ENCODE results near the gene TMEM270. TPM values are rescaled to one million over a fixed set of nuclear protein-coding genes. Genes with fewer than 3 reads are reported as not detected.
A peak's percentile ranks its signal among the peaks of the same experiment; 100 is the strongest.
"Not testable (repeated sequence)": the region's sequence is repeated elsewhere in the genome, so short reads cannot be mapped to it uniquely, and the experiment has no call there.

Gene TMEM270
- total RNA-seq, 1 donor from 2014 or later: not detected

DNA sequence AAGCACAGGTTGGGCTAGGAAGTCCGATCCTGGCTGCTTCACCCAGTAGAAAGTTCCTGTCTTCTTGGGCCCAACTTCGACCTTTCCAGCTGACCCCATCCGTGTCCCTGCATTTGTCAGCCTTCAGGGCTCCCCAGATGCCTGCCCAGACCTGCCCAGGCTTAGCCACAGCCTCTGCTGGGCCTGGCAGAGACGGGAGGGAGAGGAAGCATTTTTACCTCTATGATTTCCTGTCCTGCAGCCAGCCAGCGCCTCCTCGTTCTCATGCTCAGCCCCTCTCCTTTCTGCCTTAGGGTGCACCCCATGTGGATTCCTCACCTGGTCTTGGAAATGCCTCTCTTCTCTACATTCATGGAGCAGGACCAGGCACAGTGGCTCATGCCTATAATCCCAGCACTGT is 22.3 kb upstream of the TMEM270 start:
- Mint-ChIP-seq H3K27ac (no peak overlapping the region), H3K4me3 (ENCODE audit: low read depth) (no peak overlapping the region)

DNA sequence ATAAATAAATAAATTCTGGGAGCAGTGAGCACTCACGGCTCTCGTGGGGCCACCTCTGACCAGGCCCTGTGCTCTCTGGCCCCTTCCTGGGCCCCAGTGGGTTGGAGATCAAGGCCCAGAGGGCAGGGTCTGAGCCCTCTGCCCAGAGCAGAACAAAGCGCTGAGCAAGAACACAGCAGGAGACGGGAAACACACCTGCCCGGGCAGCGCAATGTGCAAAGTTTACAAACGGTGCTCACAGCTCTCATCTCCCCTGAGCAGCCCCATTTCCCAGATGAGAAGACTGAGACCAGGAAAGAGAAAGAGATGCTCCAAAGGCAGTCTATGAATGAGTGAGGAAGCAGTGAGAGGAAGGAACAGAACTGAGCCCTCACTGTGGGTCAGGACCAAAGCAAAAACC is 21.7 kb upstream of the TMEM270 start:
- intact Hi-C loops (cut with micrococcal nuclease): no loop called here
- Mint-ChIP-seq H3K27me3 (ENCODE audit: low read depth) (peaks cover 4% of the 10 kb centered on the region), H3K4me3 (ENCODE audit: low read depth) (no peak overlapping the region), H3K9me3 (no peaks in the 10 kb centered on the region), H3K27ac (no peak overlapping the region), H3K4me1 (ENCODE audit: low read depth) (peaks cover 8% of the 10 kb centered on the region), H3K36me3 (ENCODE audit: low read depth) (no peaks in the 10 kb centered on the region)
- no peak for DNase-seq (ENCODE audit: low spot score)

More for the DNA sequence above, 22.3 kb upstream of the TMEM270 start:
- H3K9me3 Mint-ChIP-seq: no peaks in the 10 kb centered on the region
- peaks cover under 1% of the 10 kb centered on the region for H3K27me3 Mint-ChIP-seq (ENCODE audit: low read depth)
- H3K4me1 Mint-ChIP-seq (ENCODE audit: low read depth): peaks cover 4% of the 10 kb centered on the region
- intact Hi-C loops (cut with micrococcal nuclease): no loop called here
- H3K36me3 Mint-ChIP-seq (ENCODE audit: low read depth): no peaks in the 10 kb centered on the region
- DNase-seq (ENCODE audit: low spot score): no peak

- no peaks in the 10 kb centered on the region for H3K9me3 Mint-ChIP-seq
- H3K27me3 Mint-ChIP-seq (ENCODE audit: low read depth): peaks cover 4% of the 10 kb centered on the region
- H3K4me3 Mint-ChIP-seq (ENCODE audit: low read depth): no peak overlapping the region
- intact Hi-C loops (cut with micrococcal nuclease): no loop called here
- DNase-seq (ENCODE audit: low spot score): no peak
- no peaks in the 10 kb centered on the region for H3K36me3 Mint-ChIP-seq (ENCODE audit: low read depth)
- H3K27ac Mint-ChIP-seq: no peak overlapping the region
- H3K4me1 Mint-ChIP-seq (ENCODE audit: low read depth): peaks cover 8% of the 10 kb centered on the region
Observed at GRCh38 chr7:73839743-73840714, 20.9 kb upstream of the TMEM270 start.

DNA sequence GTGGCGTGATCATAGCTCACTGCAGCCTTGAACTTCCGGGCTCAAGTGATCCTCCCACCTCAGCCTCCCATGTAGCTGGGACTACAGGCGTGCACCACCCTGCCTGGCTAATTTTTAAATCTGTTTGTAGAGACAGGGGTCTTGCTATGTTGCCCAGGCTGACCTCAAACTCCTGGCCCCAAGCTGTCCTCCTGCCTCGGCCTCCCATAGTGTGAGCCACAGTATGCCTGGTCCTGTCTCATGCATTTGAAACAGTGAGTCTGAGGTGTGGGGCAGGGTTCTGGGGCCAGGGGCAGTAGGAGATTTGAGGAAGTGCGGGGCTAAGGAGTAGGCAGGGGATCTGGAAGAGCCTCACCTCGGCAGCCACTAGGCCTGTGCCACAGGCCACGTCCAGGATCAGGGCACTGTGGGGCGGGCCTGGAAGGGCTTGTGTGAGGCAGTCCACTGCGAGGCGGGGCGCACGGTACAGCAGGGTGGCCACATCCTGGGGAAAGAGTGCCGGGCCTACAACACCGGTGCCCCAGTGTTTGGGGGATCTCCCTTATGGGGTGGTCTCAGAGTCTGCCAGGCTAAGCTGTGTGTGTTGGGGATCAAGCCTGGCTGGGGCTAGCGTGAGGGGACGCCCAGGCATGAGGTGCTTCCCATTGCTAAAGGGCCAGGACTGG is 20.1 kb upstream of the TMEM270 start:
- H3K27ac Mint-ChIP-seq: no peak overlapping the region
- peaks cover 7% of the 10 kb centered on the region for H3K27me3 Mint-ChIP-seq (ENCODE audit: low read depth)
- peaks cover 9% of the 10 kb centered on the region for H3K4me1 Mint-ChIP-seq (ENCODE audit: low read depth)
- no peaks in the 10 kb centered on the region for H3K9me3 Mint-ChIP-seq
- DNase-seq (ENCODE audit: low spot score): no peak
- intact Hi-C loops (cut with micrococcal nuclease): no loop called here
- H3K36me3 Mint-ChIP-seq (ENCODE audit: low read depth): no peaks in the 10 kb centered on the region
- peak overlapping the region; percentile 21 for H3K4me3 Mint-ChIP-seq (ENCODE audit: low read depth)

DNA sequence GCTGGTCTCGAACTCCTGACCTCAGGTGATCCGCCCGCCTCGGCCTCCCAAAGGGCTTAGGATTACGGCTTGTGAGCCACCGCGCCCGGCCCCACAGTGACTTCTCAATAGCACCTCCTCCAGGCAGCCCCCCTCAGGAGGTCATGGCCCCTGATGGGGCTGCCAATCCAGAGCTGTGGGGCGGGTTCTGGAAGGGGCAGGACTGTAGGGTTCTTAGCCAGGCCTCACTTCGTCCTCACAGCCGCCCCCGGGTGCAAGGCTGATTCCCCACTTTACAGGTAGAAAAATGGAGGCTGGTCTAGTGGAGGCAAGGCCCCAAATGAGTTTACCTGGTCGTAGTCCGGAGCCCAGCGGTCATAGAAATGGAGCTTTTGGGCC is 19.3 kb upstream of the TMEM270 start:
- H3K4me1 Mint-ChIP-seq (ENCODE audit: low read depth): peaks cover 10% of the 10 kb centered on the region
- no peak overlapping the region for H3K27ac Mint-ChIP-seq
- intact Hi-C loops (cut with micrococcal nuclease): loop anchor here (1.0 kb wide), 2 partner anchors 10 to 103 kb away; partner anchors contain the start of gene ABHD11
- H3K9me3 Mint-ChIP-seq: no peaks in the 10 kb centered on the region
- H3K4me3 Mint-ChIP-seq (ENCODE audit: low read depth): peak overlapping the region; percentile 80
- DNase-seq (ENCODE audit: low spot score): no peak
- peaks cover 7% of the 10 kb centered on the region for H3K27me3 Mint-ChIP-seq (ENCODE audit: low read depth)
- H3K36me3 Mint-ChIP-seq (ENCODE audit: low read depth): no peaks in the 10 kb centered on the region

DNA sequence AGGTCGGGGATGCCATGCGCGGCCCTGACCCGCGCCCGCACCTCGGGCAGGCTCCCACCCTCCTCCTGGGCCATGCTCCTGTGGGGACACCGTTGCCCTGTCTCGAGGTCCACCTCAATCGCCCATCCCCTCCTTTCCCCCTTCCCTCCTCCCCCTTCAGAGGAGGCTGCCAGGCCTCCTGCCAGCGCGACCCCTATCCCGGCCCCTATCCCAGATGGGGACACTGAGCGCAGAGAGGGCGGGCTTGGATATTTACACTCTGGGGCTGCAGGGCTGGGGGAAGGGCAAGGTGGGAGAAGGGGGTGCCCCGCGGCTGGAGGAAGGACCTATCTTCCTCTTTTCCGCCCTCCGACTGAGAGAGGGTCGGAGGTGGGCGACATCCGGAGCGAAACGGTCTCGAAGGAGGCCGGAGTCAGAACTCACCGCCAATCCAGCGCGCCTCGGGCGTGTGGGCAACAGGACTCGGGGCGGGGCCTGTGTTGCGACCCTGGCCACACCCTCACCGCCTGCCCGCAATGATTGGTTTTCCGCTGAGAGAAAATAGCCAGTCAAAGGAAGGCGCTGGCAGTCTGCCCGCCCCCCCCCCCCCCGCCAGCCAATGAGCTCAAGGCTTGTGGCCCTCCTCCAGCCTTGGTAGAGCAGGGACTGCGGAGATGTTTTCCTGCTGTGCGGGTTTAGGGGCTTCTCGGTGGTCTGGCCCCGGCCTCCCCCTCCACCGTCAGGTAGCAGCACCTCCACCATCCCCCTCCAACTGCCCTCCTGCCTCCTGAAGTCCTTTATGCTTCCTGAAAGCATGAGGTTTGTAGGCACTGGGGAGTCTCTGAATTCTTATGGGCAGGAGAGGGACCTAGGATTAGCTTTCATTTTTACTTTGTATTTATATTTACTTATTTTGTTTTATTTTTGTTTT is 18.6 kb upstream of the TMEM270 start, which contains the start of gene METTL27:
Gene METTL27 (minus strand): TSS at position 450 of the 910 bp plus-strand sequence. CDS start 376 bp downstream, at position 74.
- Mint-ChIP-seq H3K9me3 (no peaks in the 10 kb centered on the region), H3K36me3 (ENCODE audit: low read depth) (no peaks in the 10 kb centered on the region), H3K4me1 (ENCODE audit: low read depth) (peaks cover 10% of the 10 kb centered on the region), H3K4me3 (ENCODE audit: low read depth) (peak within 1 kb of the TSS; percentile 80), H3K27ac (peak within 1 kb of the TSS; percentile 63), H3K27me3 (ENCODE audit: low read depth) (peaks cover 7% of the 10 kb centered on the region)
- peak; percentile 88 for DNase-seq (ENCODE audit: low spot score)
- intact Hi-C loops (cut with micrococcal nuclease): loop anchor here (1.0 kb wide), 2 partner anchors 9 to 104 kb away; partner anchors contain the start of gene ABHD11

DNA sequence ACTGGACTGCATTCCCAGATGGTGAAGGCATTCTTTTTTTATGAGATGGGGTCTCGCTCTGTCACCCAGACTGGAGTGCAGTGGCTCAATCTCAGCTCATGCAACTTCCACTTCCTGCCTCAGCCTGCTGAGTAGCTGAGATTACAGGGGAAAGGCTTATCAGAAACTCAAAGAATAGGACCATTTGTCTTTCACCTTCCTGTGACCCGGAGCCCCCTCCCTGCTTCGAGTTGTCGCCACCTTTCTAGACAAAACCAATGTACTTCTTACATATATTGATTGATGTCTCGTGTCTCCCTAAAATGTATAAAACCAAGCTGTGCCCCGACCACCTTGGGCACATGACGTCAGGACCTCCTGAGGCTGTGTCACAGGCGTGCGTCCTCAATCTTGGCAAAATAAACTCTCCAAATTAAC is 16.8 kb upstream of the TMEM270 start:
- Mint-ChIP-seq H3K27ac (no peak overlapping the region), H3K27me3 (ENCODE audit: low read depth) (peaks cover 15% of the 10 kb centered on the region), H3K4me1 (ENCODE audit: low read depth) (peaks cover 9% of the 10 kb centered on the region), H3K4me3 (ENCODE audit: low read depth) (peak overlapping the region; percentile 1), H3K36me3 (ENCODE audit: low read depth) (no peaks in the 10 kb centered on the region), H3K9me3 (no peaks in the 10 kb centered on the region)
- DNase-seq (ENCODE audit: low spot score): no peak
- intact Hi-C loops (cut with micrococcal nuclease): no loop called here

DNA sequence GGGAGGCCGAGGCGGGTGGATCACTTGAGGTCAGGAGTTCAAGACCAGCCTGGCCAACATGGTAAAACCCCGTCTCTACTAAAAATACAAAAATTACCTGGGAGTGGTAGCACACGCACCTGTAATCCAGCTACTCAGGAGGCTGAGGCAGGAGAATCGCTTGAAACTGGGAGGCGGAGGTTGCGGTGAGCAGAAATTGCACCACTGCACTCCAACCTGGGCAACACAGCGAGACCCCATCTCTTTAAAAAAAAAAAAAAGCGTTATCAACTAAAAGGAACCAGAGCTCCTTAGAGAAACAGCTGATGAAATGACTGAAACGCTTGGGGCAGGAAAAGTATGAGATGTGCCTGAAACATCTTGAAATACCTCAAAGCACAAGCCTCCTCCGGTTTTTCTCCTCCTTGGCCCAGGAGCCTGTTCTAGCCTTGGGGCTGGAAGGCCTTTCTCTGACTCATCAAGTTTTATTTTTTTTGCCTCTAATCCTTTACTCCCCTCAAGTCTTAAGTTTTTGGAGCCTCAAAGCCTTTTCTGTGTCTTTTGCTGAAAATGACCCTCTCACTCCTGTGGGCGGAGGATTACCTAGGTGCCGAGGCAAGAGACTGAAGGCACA is 16.0 kb upstream of the TMEM270 start:
- DNase-seq (ENCODE audit: low spot score): no peak
- Mint-ChIP-seq H3K4me3 (ENCODE audit: low read depth) (no peak overlapping the region), H3K27ac (no peak overlapping the region), H3K9me3 (no peaks in the 10 kb centered on the region), H3K36me3 (ENCODE audit: low read depth) (no peaks in the 10 kb centered on the region), H3K27me3 (ENCODE audit: low read depth) (peaks cover 20% of the 10 kb centered on the region), H3K4me1 (ENCODE audit: low read depth) (peaks cover 14% of the 10 kb centered on the region)
- intact Hi-C loops (cut with micrococcal nuclease): no loop called here

DNA sequence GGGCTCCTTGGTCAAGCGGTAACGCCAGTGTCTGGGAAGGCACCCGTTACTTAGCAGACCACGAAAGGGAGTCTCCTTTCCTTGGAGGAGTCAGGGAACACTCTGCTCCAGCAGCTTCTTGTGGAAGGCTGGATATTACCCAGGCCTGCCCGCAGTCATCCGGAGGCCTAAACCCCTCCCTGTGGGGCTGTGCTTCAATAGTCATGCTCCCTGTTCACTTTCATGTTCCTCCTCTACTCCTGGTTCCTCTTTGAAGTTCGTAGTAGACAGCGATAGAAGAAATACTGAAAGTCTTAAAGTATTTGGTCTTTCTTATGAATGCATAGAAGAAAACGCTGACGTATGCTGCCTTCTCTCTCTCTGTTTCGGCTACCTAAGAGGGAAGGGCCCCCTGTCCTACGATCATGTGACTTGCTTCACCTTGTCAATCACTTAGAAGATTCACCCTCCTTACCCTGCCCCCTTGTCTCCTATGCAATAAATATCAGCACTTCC is 15.2 kb upstream of the TMEM270 start:
- H3K27me3 Mint-ChIP-seq (ENCODE audit: low read depth): peaks cover 20% of the 10 kb centered on the region
- H3K36me3 Mint-ChIP-seq (ENCODE audit: low read depth); DNase-seq (ENCODE audit: low spot score); H3K9me3 Mint-ChIP-seq; H3K27ac Mint-ChIP-seq; intact Hi-C loops (cut with micrococcal nuclease); H3K4me3 Mint-ChIP-seq (ENCODE audit: low read depth): not testable (repeated sequence)
- peaks cover 18% of the 10 kb centered on the region for H3K4me1 Mint-ChIP-seq (ENCODE audit: low read depth)

GRCh38 chr7:73847941-73848723 is 12.8 kb upstream of the TMEM270 start:
- no peak for DNase-seq (ENCODE audit: low spot score)
- intact Hi-C loops (cut with micrococcal nuclease): no loop called here
- Mint-ChIP-seq H3K27me3 (ENCODE audit: low read depth) (peaks cover 20% of the 10 kb centered on the region), H3K4me3 (ENCODE audit: low read depth) (no peak overlapping the region), H3K27ac (no peak overlapping the region), H3K36me3 (ENCODE audit: low read depth) (no peaks in the 10 kb centered on the region), H3K4me1 (ENCODE audit: low read depth) (peaks cover 34% of the 10 kb centered on the region), H3K9me3 (no peaks in the 10 kb centered on the region)

GRCh38 chr7:73850781-73851207 is 10.2 kb upstream of the TMEM270 start:
- no peaks in the 10 kb centered on the region for H3K36me3 Mint-ChIP-seq (ENCODE audit: low read depth)
- H3K27me3 Mint-ChIP-seq (ENCODE audit: low read depth): peaks cover 25% of the 10 kb centered on the region
- intact Hi-C loops (cut with micrococcal nuclease): loop anchor here (1.0 kb wide), 1 partner anchor 8 kb away; the partner anchor contains the start of gene METTL27
- no peak overlapping the region for H3K4me3 Mint-ChIP-seq (ENCODE audit: low read depth)
- no peak for DNase-seq (ENCODE audit: low spot score)
- no peaks in the 10 kb centered on the region for H3K9me3 Mint-ChIP-seq
- H3K4me1 Mint-ChIP-seq (ENCODE audit: low read depth): peaks cover 31% of the 10 kb centered on the region
- no peak overlapping the region for H3K27ac Mint-ChIP-seq

All from activated T-helper 2 cell treated with anti-CD3 and anti-CD28 coated beads, Interferon-gamma antibody, Interleukin-2, Interleukin-4, amounts not matched to agents 10 μg/mL and 5 μg/mL and 100 μg/mL, durations not matched to agents 14 hours and 24 hours and 36 hours (primary cell).